HG03066 (cell line): ENCODE results near the gene ANKRD62.

Experiments
- ATAC-seq: cut with Tn5 transposase; IDR thresholded peaks from one replicate; pipeline ENCODE4 v1.9.1; 2021; ENCODE audit warnings: low read depth; ENCODE audit not compliant: unreplicated experiment

Gene ANKRD62

GRCh38 chr18:12093520-12094257, at the start of gene ANKRD62:
Gene ANKRD62 (plus strand): TSS chr18:12093843. CDS start chr18:12094018, 175 bp downstream.
- no peak for ATAC-seq

- no peak for ATAC-seq
Measured at GRCh38 chr18:12044591-12044990, 49.1 kb upstream of the ANKRD62 start.

GRCh38 chr18:12046046-12046750, 47.4 kb upstream of the ANKRD62 start:
- no peak for ATAC-seq

- no peak for ATAC-seq
Measured at GRCh38 chr18:12046751-12047335, 46.8 kb upstream of the ANKRD62 start.

GRCh38 chr18:12048010-12048826, 45.4 kb upstream of the ANKRD62 start:
- no peak for ATAC-seq

- ATAC-seq: no peak
Measured at GRCh38 chr18:12048827-12049175, 44.8 kb upstream of the ANKRD62 start.

GRCh38 chr18:12049978-12050811, 43.4 kb upstream of the ANKRD62 start:
- ATAC-seq: peak; percentile 86

- no peak for ATAC-seq
Measured at GRCh38 chr18:12052866-12053265, 40.8 kb upstream of the ANKRD62 start.

- ATAC-seq: no peak
Measured at GRCh38 chr18:12053289-12053688, 40.4 kb upstream of the ANKRD62 start.

- no peak for ATAC-seq
Measured at GRCh38 chr18:12056034-12056883, 37.4 kb upstream of the ANKRD62 start.

GRCh38 chr18:12056884-12057402, 36.7 kb upstream of the ANKRD62 start:
- no peak for ATAC-seq

GRCh38 chr18:12057419-12058039, 36.1 kb upstream of the ANKRD62 start:
- ATAC-seq: no peak

GRCh38 chr18:12059334-12060181, 34.1 kb upstream of the ANKRD62 start:
- no peak for ATAC-seq

GRCh38 chr18:12060182-12060870, 33.3 kb upstream of the ANKRD62 start:
- no peak for ATAC-seq

GRCh38 chr18:12061685-12062084, 32.0 kb upstream of the ANKRD62 start:
- ATAC-seq: no peak

GRCh38 chr18:12062974-12063373, 30.7 kb upstream of the ANKRD62 start:
- no peak for ATAC-seq
